ENCODE results near the gene S100A5. TPM values are rescaled to one million over a fixed set of nuclear protein-coding genes. Genes with fewer than 3 reads are reported as not detected.

S100A5 gene
- total RNA-seq, 1 experiment from 2014 or later: 6.0 TPM

DNA sequence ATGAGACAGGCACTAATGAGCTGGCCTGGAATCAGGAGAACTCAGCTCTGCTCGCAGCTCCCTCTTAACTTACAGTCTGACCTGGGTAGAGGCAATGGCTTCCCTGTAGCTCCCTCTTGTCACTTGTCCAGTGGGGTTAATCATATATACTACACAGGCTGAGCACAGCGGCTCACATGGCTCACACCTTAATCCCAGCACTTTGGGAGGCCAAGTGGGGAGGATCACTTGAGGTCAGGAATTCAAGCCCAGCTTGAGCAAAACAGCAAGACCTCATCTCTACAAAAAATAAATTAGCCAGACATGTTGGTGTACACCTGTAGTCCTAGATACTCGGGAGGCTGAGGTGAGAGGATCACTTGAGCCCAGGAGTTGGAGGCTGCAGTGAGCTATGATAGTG, 9.1 kb downstream of the S100A5 start:
- no peaks in the 10 kb centered on the region for H3K9me2 ChIP-seq (ENCODE audit: insufficient read depth)
- POLR2A ChIA-PET: interaction anchor here (1.2 to 7.4 kb wide), 9 partner anchors 10 to 459 kb away, joined by 5 to 114 read pairs (median 61); partner anchors contain the start of genes RPS27, S100A14, S100A16 and S100A2
- H3K4me2 ChIP-seq (ENCODE audit: low read length): no peak overlapping the region
- intact Hi-C loops (cut with micrococcal nuclease): loop anchor here (2.0 to 5.0 kb wide), 3 partner anchors 19 to 456 kb away; partner anchors contain the start of genes RAB13 and S100A16
- DNase-seq (ENCODE audit: low read depth, low spot score): no peak
- peaks cover 35 to 58% of the 10 kb centered on the region in 2 experiments for H3K4me1 ChIP-seq (ENCODE audit: control insufficient read depth in 1 of 2, insufficient read depth in 2 of 2, low read length in 2 of 2)
- H3K9me3 ChIP-seq (ENCODE audit: control insufficient read depth in 1 of 2, insufficient read depth in 1 of 2, low read depth in 1 of 2, low read length in 2 of 2): no peaks in the 10 kb centered on the region
- RAD21 ChIA-PET (ENCODE audit: low non-redundant PET in 1 of 2, low total read pairs in 2 of 2, uncharacterized antibody in 2 of 2, unreplicated experiment in 2 of 2): interaction anchor here (1.3 to 2.7 kb wide), 3 partner anchors 13 to 37 kb away, joined by 3 to 11 read pairs (median 5); no protein-coding TSS in a partner anchor
- H3K4me3 ChIP-seq (replicated peaks in 1 of 2; ENCODE audit: low read depth in 1 of 2, low read length in 2 of 2): no peak overlapping the region
- no peak overlapping the region; the same call in 1 of the 2 replicates for H3K27ac ChIP-seq (ENCODE audit: low read depth, low read length)
- CTCF ChIA-PET: interaction anchor here (0.9 to 3.2 kb wide), 8 partner anchors 9 to 40 kb away, joined by 4 to 35 read pairs (median 6); partner anchors contain the start of gene S100A5
- peaks cover 0 to 5% of the 10 kb centered on the region in 2 experiments; a peak in 1 of 4 replicates for H3K36me3 ChIP-seq (ENCODE audit: control insufficient read depth in 1 of 2, insufficient read depth in 2 of 2, low read length in 2 of 2)
- H2AFZ ChIP-seq (ENCODE audit: low read depth, low read length, poor library complexity, severe bottlenecking): no peak overlapping the region
- H3K27me3 ChIP-seq (ENCODE audit: insufficient read depth, low read length): no peaks in the 10 kb centered on the region
- no peaks in the 10 kb centered on the region for H4K20me1 ChIP-seq (ENCODE audit: insufficient read depth)
- no peak for ATAC-seq
- H3K79me2 ChIP-seq (ENCODE audit: insufficient read depth, low read length): peaks cover 18% of the 10 kb centered on the region
- no peak overlapping the region for H3K9ac ChIP-seq (ENCODE audit: low read length)
- TF ChIP-seq CBX3 (IDR thresholded peaks at IDR 0.05; ENCODE audit: low read depth) (no peak), EZH2 (IDR thresholded peaks at IDR 0.05) (no peak), POLR2AphosphoS5 (IDR thresholded peaks at IDR 0.05; ENCODE audit: low read depth, low read length) (no peak), CEBPB (IDR thresholded peaks at IDR 0.05; ENCODE audit: low read depth) (no peak), SRF (IDR thresholded peaks at IDR 0.05; ENCODE audit: low read depth) (no peak), SIN3A (IDR thresholded peaks at IDR 0.05; ENCODE audit: low read depth) (no peak), ZFX (IDR thresholded peaks at IDR 0.05) (no peak), ELF1 (IDR thresholded peaks at IDR 0.05; ENCODE audit: borderline replicate concordance, low read depth) (no peak), TCF7L2 (IDR thresholded peaks at IDR 0.05; ENCODE audit: borderline replicate concordance, extremely low read depth, insufficient read depth, insufficient read length) (no peak), ZNF274 (IDR thresholded peaks at IDR 0.05; ENCODE audit: low read depth, low read length) (no peak)
- TF ChIP-seq, protein P1, sequence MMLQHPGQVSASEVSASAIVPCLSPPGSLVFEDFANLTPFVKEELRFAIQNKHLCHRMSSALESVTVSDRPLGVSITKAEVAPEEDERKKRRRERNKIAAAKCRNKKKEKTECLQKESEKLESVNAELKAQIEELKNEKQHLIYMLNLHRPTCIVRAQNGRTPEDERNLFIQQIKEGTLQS (IDR thresholded peaks at IDR 0.05): no peak
- TF ChIP-seq, protein P2, sequence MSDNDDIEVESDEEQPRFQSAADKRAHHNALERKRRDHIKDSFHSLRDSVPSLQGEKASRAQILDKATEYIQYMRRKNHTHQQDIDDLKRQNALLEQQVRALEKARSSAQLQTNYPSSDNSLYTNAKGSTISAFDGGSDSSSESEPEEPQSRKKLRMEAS (IDR thresholded peaks at IDR 0.05): no peak
- BruUV-seq (replicated peaks): no TSS peak
